ENCODE data around the gene CCND1. TPM values are rescaled to one million over a fixed set of nuclear protein-coding genes. Genes with fewer than 3 reads are reported as not detected.

Gene CCND1
- total and polyA plus RNA-seq, 5 donors, result 55.9 to 149 (median 135) TPM

DNA sequence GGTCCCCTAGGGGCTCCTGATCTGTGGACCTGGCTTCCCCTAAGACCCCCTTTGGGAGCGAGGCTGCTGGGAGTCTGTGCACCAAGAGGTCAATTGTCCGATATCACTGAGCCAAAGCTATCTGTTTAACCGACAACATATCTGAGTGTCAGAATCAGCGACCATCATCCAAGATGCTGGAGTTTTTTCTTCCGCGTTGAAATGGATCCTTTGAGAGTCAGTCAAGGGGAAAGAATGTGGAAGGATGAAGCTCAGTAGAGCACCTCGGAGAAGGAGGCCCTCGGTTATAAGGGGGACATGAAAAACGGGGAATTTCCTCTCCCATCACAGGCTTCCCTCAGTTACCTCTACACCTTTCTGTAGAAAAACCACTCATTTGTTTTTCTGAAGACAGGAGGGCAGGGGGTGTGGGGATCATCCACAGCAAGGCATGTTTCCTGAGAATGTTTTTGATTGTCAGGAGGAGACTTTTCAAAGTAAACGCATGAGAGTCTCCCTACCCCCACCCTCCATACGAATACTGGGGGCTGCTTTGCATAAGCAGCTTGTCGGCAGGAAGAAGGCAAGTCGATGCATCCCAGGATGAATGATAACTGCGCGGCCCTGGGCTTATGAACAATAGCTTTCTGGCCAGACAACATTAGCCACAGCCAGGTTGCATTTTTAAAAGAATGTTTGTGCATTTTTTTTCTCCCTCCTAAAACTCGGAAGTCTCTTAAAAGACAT, 37.7 kb upstream of the CCND1 start:
- WGBS, result 51% methylated on average over 16 of the region's 16 CpGs

GRCh38 chr11:69604055-69604454, 36.9 kb upstream of the CCND1 start:
- intact Hi-C loops (cut with DNase I), result no loop called here
- no peaks in the 10 kb centered on the region for H3K9me3 ChIP-seq (ENCODE audit: control insufficient read depth, low read length)
- no peaks in the 10 kb centered on the region for H3K27me3 ChIP-seq (ENCODE audit: control insufficient read depth, insufficient read depth)
- no peak overlapping the region for H3K27ac ChIP-seq (ENCODE audit: low read length)
- ATAC-seq (no peak), DNase-seq (no peak)
- WGBS, result 89% methylated on average over 7 of the region's 7 CpGs
- no peaks in the 10 kb centered on the region for H3K4me1 ChIP-seq (ENCODE audit: control insufficient read depth, insufficient read depth, low read length)
- no peak overlapping the region for H3K4me3 ChIP-seq (ENCODE audit: low read length)

More for the DNA sequence above, 37.7 kb upstream of the CCND1 start:
- intact Hi-C loops (cut with DNase I), result no loop called here
- DNase-seq (no peak), ATAC-seq (no peak)
- Histone ChIP-seq H3K4me1 (ENCODE audit: control insufficient read depth, insufficient read depth, low read length) (no peaks in the 10 kb centered on the region), H3K27me3 (ENCODE audit: control insufficient read depth, insufficient read depth) (no peaks in the 10 kb centered on the region), H3K9me3 (ENCODE audit: control insufficient read depth, low read length) (no peaks in the 10 kb centered on the region), H3K27ac (ENCODE audit: low read length) (no peak overlapping the region), H3K4me3 (ENCODE audit: low read length) (no peak overlapping the region)

- H3K27ac ChIP-seq (ENCODE audit: low read length), result no peak overlapping the region
- intact Hi-C loops (cut with DNase I), result no loop called here
- H3K27me3 ChIP-seq (ENCODE audit: control insufficient read depth, insufficient read depth), result no peaks in the 10 kb centered on the region
- H3K4me1 ChIP-seq (ENCODE audit: control insufficient read depth, insufficient read depth, low read length), result no peaks in the 10 kb centered on the region
- 87% methylated on average over 18 of the region's 18 CpGs for WGBS
- H3K9me3 ChIP-seq (ENCODE audit: control insufficient read depth, low read length), result peaks cover 2% of the 10 kb centered on the region
- H3K4me3 ChIP-seq (ENCODE audit: low read length), result no peak overlapping the region
- DNase-seq (no peak), ATAC-seq (no peak)
Observed at GRCh38 chr11:69605737-69606526, 35.0 kb upstream of the CCND1 start.

DNA sequence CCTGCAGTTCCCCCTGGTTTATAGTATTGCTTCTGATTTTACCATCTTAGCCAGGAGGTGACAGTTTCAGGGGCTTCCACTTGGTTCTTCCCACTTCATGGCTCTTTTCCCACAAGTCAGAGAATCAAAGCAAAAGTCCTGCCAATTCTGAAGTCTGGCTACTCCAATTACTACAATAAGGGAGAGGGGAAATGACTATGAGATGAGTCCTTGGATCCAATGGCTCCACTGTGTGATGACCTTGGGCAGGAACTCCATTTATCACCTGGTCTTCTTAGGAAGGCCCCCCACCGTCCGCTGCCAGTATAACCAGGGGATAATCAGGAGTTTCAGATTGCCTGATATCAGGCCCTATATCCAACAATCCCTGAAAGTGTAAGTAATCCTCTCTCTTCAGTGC, 31.6 kb upstream of the CCND1 start:
- Histone ChIP-seq H3K27me3 (ENCODE audit: control insufficient read depth, insufficient read depth) (no peaks in the 10 kb centered on the region), H3K27ac (ENCODE audit: low read length) (no peak overlapping the region), H3K4me1 (ENCODE audit: control insufficient read depth, insufficient read depth, low read length) (no peaks in the 10 kb centered on the region), H3K4me3 (ENCODE audit: low read length) (no peak overlapping the region), H3K9me3 (ENCODE audit: control insufficient read depth, low read length) (peaks cover 2% of the 10 kb centered on the region)
- no peak for ATAC-seq
- no peak for DNase-seq
- WGBS, result 84% methylated on average over 2 of the region's 2 CpGs
- intact Hi-C loops (cut with DNase I), result no loop called here

- Histone ChIP-seq H3K4me3 (ENCODE audit: low read length) (no peak overlapping the region), H3K4me1 (ENCODE audit: control insufficient read depth, insufficient read depth, low read length) (no peaks in the 10 kb centered on the region), H3K27me3 (ENCODE audit: control insufficient read depth, insufficient read depth) (no peaks in the 10 kb centered on the region), H3K9me3 (ENCODE audit: control insufficient read depth, low read length) (peaks cover 2% of the 10 kb centered on the region), H3K27ac (ENCODE audit: low read length) (no peak overlapping the region)
- ATAC-seq (no peak), DNase-seq (no peak)
- intact Hi-C loops (cut with DNase I), result no loop called here
- 73% methylated on average over 17 of the region's 17 CpGs for WGBS
Observed at GRCh38 chr11:69611548-69612526, 29.1 kb upstream of the CCND1 start.

GRCh38 chr11:69613594-69613993, 27.4 kb upstream of the CCND1 start:
- H3K9me3 ChIP-seq (ENCODE audit: control insufficient read depth, low read length), result peaks cover 2% of the 10 kb centered on the region
- no peak overlapping the region for H3K27ac ChIP-seq (ENCODE audit: low read length)
- no peaks in the 10 kb centered on the region for H3K4me1 ChIP-seq (ENCODE audit: control insufficient read depth, insufficient read depth, low read length)
- no peak overlapping the region for H3K4me3 ChIP-seq (ENCODE audit: low read length)
- no peak for ATAC-seq
- no peak for DNase-seq
- no peaks in the 10 kb centered on the region for H3K27me3 ChIP-seq (ENCODE audit: control insufficient read depth, insufficient read depth)
- 95% methylated on average over 9 of the region's 9 CpGs for WGBS
- intact Hi-C loops (cut with DNase I), result no loop called here

- Histone ChIP-seq H3K27me3 (ENCODE audit: control insufficient read depth, insufficient read depth) (no peaks in the 10 kb centered on the region), H3K4me1 (ENCODE audit: control insufficient read depth, insufficient read depth, low read length) (no peaks in the 10 kb centered on the region), H3K27ac (ENCODE audit: low read length) (no peak overlapping the region), H3K9me3 (ENCODE audit: control insufficient read depth, low read length) (peaks cover 2% of the 10 kb centered on the region), H3K4me3 (ENCODE audit: low read length) (no peak overlapping the region)
- ATAC-seq (no peak), DNase-seq (no peak)
- intact Hi-C loops (cut with DNase I), result no loop called here
- 84% methylated on average over 8 of the region's 8 CpGs for WGBS
Observed at GRCh38 chr11:69614085-69614484, 26.9 kb upstream of the CCND1 start.

- no peak for ATAC-seq
- Histone ChIP-seq H3K9me3 (ENCODE audit: control insufficient read depth, low read length) (no peaks in the 10 kb centered on the region), H3K27ac (ENCODE audit: low read length) (no peak overlapping the region), H3K4me3 (ENCODE audit: low read length) (no peak overlapping the region), H3K4me1 (ENCODE audit: control insufficient read depth, insufficient read depth, low read length) (no peaks in the 10 kb centered on the region), H3K27me3 (ENCODE audit: control insufficient read depth, insufficient read depth) (no peaks in the 10 kb centered on the region)
- WGBS, result 89% methylated on average over 16 of the region's 16 CpGs
- intact Hi-C loops (cut with DNase I), result no loop called here
- no peak for DNase-seq
Observed at GRCh38 chr11:69615545-69616278, 25.2 kb upstream of the CCND1 start.

DNA sequence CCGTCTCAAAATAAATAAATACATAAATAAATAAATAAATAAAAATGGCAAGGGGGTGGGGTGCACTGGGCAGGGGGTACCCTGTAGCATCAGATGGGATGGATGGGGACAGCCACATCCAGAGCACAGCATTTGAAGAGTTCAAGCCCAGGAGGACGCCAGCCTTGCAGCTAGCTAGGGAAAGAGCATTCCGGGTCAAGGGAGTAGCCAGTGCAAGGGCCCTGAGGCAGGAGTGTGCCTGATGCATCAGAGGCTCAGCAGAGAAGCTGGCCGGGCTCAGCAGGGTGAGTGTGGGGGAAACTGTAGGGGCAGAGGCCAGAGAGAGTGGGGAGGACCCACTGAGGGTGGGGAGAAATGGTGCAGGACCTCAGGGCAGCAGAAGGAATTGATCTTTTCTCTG, 23.7 kb upstream of the CCND1 start:
- Histone ChIP-seq H3K27me3 (ENCODE audit: control insufficient read depth, insufficient read depth) (no peaks in the 10 kb centered on the region), H3K9me3 (ENCODE audit: control insufficient read depth, low read length) (no peaks in the 10 kb centered on the region), H3K27ac (ENCODE audit: low read length) (no peak overlapping the region), H3K4me3 (ENCODE audit: low read length) (no peak overlapping the region), H3K4me1 (ENCODE audit: control insufficient read depth, insufficient read depth, low read length) (no peaks in the 10 kb centered on the region)
- DNase-seq (no peak), ATAC-seq (no peak)
- intact Hi-C loops (cut with DNase I), result no loop called here
- 83% methylated on average over 4 of the region's 4 CpGs for WGBS

DNA sequence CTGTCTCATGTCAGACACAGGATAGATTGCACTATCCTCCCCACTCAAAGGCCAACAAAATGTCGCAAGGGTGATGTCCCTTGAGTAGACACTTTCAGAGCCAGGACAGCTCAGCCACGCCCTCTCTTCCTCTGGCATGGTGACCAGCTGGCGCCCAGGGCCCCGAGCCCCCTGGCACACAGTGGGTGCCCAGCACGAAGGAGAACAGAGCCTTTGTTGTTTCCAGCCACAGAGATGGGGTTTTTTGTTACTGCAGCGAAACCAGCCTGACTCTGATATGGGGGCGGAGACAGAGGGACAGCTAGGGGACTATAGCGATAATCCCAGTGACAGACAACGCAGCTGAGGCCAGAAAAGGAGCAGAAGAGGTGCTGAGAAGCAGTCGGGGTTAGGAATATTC, 23.3 kb upstream of the CCND1 start:
- ATAC-seq, result no peak
- Histone ChIP-seq H3K27me3 (ENCODE audit: control insufficient read depth, insufficient read depth) (no peaks in the 10 kb centered on the region), H3K4me3 (ENCODE audit: low read length) (no peak overlapping the region), H3K27ac (ENCODE audit: low read length) (no peak overlapping the region), H3K9me3 (ENCODE audit: control insufficient read depth, low read length) (no peaks in the 10 kb centered on the region), H3K4me1 (ENCODE audit: control insufficient read depth, insufficient read depth, low read length) (no peaks in the 10 kb centered on the region)
- intact Hi-C loops (cut with DNase I), result no loop called here
- WGBS, result 86% methylated on average over 10 of the region's 10 CpGs
- no peak for DNase-seq
